ENCODE data around the gene CELF4.

- TF ChIP-seq POLR2A (IDR thresholded peaks at IDR 0.05) (no peak), CTCF (IDR thresholded peaks at IDR 0.05) (no peak)
Observed at GRCh38 chr18:37533647-37534584, 31.7 kb downstream of the CELF4 start.
